ENCODE measurements around the gene USP48. TPM values are rescaled to one million over a fixed set of nuclear protein-coding genes. Genes with fewer than 3 reads are reported as not detected.

The USP48 gene
- total and polyA plus RNA-seq, 2 of the 8 experiments (the other 6 are each of a cell fraction or from before 2014, with no cell fraction given) = 12.8 to 83.5 TPM

GRCh38 chr1:21822349-21822748 lies 39.4 kb upstream of the USP48 start:
- no peak overlapping the region for H3K4me2 ChIP-seq (ENCODE audit: insufficient read depth in 1 of 2, low read depth in 2 of 2, low read length in 2 of 2)
- 55% methylated on average over 5 of the region's 9 CpGs; no CpG with 5 or more reads in 1 of the 2 experiments for WGBS, 2 experiments (ENCODE audit: extremely low coverage in 1 of 2, insufficient coverage in 1 of 2, insufficient read length in 1 of 2, insufficient replicate concordance in 2 of 2, low coverage in 1 of 2, low lambda C conversion rate in 2 of 2, missing lambda C conversion rate in 1 of 2)

More at GRCh38 chr1:21822349-21822748, 39.4 kb upstream of the USP48 start:
- DNase-seq (ENCODE audit: low read depth in 1 of 2, low spot score in 2 of 2) (peak in 1 of 2 experiments; percentile 72), FAIRE-seq (no peak)
- Histone ChIP-seq H3K27me3 (replicated peaks in 1 of 4; ENCODE audit: control insufficient read depth in 3 of 4, extremely low read depth in 1 of 4, insufficient read depth in 3 of 4, low read length in 3 of 4) (no peaks in the 10 kb centered on the region; a peak in 1 of 7 replicates), H2BK5ac (ENCODE audit: low read depth, low read length) (no peak overlapping the region), H2BK15ac (ENCODE audit: low read length) (no peak overlapping the region), H2BK120ac (replicated peaks; ENCODE audit: low read depth, low read length) (no peak overlapping the region), H3K4me1 (replicated peaks in 1 of 4; ENCODE audit: control insufficient read depth in 3 of 4, insufficient read depth in 4 of 4, low read length in 3 of 4) (peaks cover 0 to 3% (median 0%) of the 10 kb centered on the region in 4 experiments; a peak in 4 of 7 replicates), H4K5ac (ENCODE audit: insufficient read length, low read depth, low read length) (no peak overlapping the region), H2BK12ac (ENCODE audit: low read depth, low read length) (no peak overlapping the region), H4K91ac (replicated peaks; ENCODE audit: insufficient read length, low read length) (no peak overlapping the region), H3K36me3 (ENCODE audit: control insufficient read depth in 2 of 4, insufficient read depth in 4 of 4, low read length in 3 of 4) (peaks cover 0 to 23% (median 8%) of the 10 kb centered on the region in 4 experiments; a peak in 6 of 8 replicates), H3K4me3 (ENCODE audit: extremely low read depth in 1 of 4, insufficient read depth in 2 of 4, low read depth in 3 of 4, low read length in 4 of 4) (no peak overlapping the region), H3K79me1 (ENCODE audit: low read depth, low read length) (no peaks in the 10 kb centered on the region), H4K8ac (ENCODE audit: extremely low read depth, insufficient read depth, low read length) (no peak overlapping the region), H3K56ac (replicated peaks; ENCODE audit: insufficient read length, low read depth, low read length) (no peak overlapping the region), H3K18ac (ENCODE audit: extremely low read depth, low read length) (no peak overlapping the region), H3K27ac (ENCODE audit: low read depth, low read length) (no peak overlapping the region), H3K4ac (replicated peaks; ENCODE audit: insufficient read length, low read depth, low read length) (no peak overlapping the region), H3K79me2 (ENCODE audit: control insufficient read depth in 1 of 2, insufficient read depth in 2 of 2, low read length in 2 of 2) (no peaks in the 10 kb centered on the region), H3K14ac (ENCODE audit: insufficient read length) (no peak overlapping the region), H3K9me3 (ENCODE audit: insufficient read depth in 2 of 2, low read depth in 1 of 2, low read length in 1 of 2) (no peaks in the 10 kb centered on the region), H3K23me2 (ENCODE audit: low read depth, low read length) (no peaks in the 10 kb centered on the region), H2AFZ (ENCODE audit: low read length) (no peak overlapping the region), H2AK5ac (ENCODE audit: low read depth, low read length) (no peak overlapping the region), H3K23ac (ENCODE audit: insufficient read length) (no peak overlapping the region), H3K9ac (replicated peaks in 1 of 4; ENCODE audit: extremely low read depth in 1 of 4, low read depth in 3 of 4, low read length in 3 of 4) (no peak overlapping the region), H2BK20ac (ENCODE audit: low read length) (no peak overlapping the region), H4K20me1 (replicated peaks in 1 of 2; ENCODE audit: control insufficient read depth in 1 of 2, insufficient read depth in 2 of 2, low read length in 2 of 2) (peaks cover 0 to 2% of the 10 kb centered on the region in 2 experiments)
- ChIA-PET POLR2A (ENCODE audit: partially characterized antibody) (interaction anchor here (1.5 to 1.6 kb wide), 2 partner anchors 29 to 40 kb away, joined by 3 to 5 read pairs; partner anchors contain the start of gene USP48), CTCF (ENCODE audit: partially characterized antibody) (interaction anchor here (0.7 to 1.6 kb wide), 2 partner anchors 31 to 141 kb away, joined by 3 to 6 read pairs; no protein-coding TSS in a partner anchor)
- TF ChIP-seq SIX5 (IDR thresholded peaks at IDR 0.05; ENCODE audit: low read depth, low read length) (no peak), BCL11A (IDR thresholded peaks at IDR 0.05; ENCODE audit: low read depth in 2 of 2, low read length in 2 of 2) (no peak), JUND (IDR thresholded peaks at IDR 0.05; ENCODE audit: low read length) (no peak), CEBPB (IDR thresholded peaks at IDR 0.05; ENCODE audit: low read depth, low read length) (no peak), E2F6 (IDR thresholded peaks at IDR 0.05) (no peak), RBBP5 (IDR thresholded peaks at IDR 0.05; ENCODE audit: borderline replicate concordance, low read depth, low read length) (no peak), RAD21 (IDR thresholded peaks at IDR 0.05 in 1 of 2, conservative IDR thresholded peaks at IDR 0.05 in 1 of 2; ENCODE audit: low read depth in 2 of 2, low read length in 2 of 2) (no peak), SP1 (IDR thresholded peaks at IDR 0.05; ENCODE audit: low read depth, low read length) (no peak), ATF3 (IDR thresholded peaks at IDR 0.05; ENCODE audit: insufficient read depth, low read depth, low read length) (no peak), GTF2F1 (IDR thresholded peaks at IDR 0.05; ENCODE audit: borderline replicate concordance, low read depth, low read length) (no peak), SP4 (IDR thresholded peaks at IDR 0.05; ENCODE audit: low read length) (no peak), CBX5 (IDR thresholded peaks at IDR 0.05; ENCODE audit: low read depth, low read length) (no peak), RFX5 (IDR thresholded peaks at IDR 0.05; ENCODE audit: borderline replicate concordance, low read depth, low read length) (no peak)
